ENCODE data around the gene CANX. TPM values are rescaled to one million over a fixed set of nuclear protein-coding genes. Genes with fewer than 3 reads are reported as not detected.

Gene CANX
- polyA plus RNA-seq, 1 donor, result 212 TPM

GRCh38 chr5:179753971-179754370 lies 55.2 kb downstream of the CANX start:
- no peak for DNase-seq

GRCh38 chr5:179755022-179755421 lies 56.3 kb downstream of the CANX start:
- no peak for DNase-seq

GRCh38 chr5:179758955-179759354 lies 60.2 kb downstream of the CANX start:
- no peak for DNase-seq

GRCh38 chr5:179759581-179760551 lies 61.1 kb downstream of the CANX start:
- no peak for DNase-seq

- DNase-seq, result no peak
Observed at GRCh38 chr5:179762079-179762780, 63.5 kb downstream of the CANX start.

- DNase-seq, result no peak
Observed at GRCh38 chr5:179762781-179763176, 64.0 kb downstream of the CANX start.

- peak; percentile 68 for DNase-seq
Observed at GRCh38 chr5:179763215-179763945, 64.6 kb downstream of the CANX start.

GRCh38 chr5:179764056-179764455 lies 65.3 kb downstream of the CANX start:
- no peak for DNase-seq

GRCh38 chr5:179765400-179765799 lies 66.6 kb downstream of the CANX start:
- no peak for DNase-seq

- no peak for DNase-seq
Observed at GRCh38 chr5:179766021-179766725, 67.4 kb downstream of the CANX start.

GRCh38 chr5:179766726-179767455 lies 68.1 kb downstream of the CANX start:
- DNase-seq, result no peak

GRCh38 chr5:179767496-179768100 lies 68.8 kb downstream of the CANX start:
- DNase-seq, result no peak

- no peak for DNase-seq
Observed at GRCh38 chr5:179768326-179769085, 69.7 kb downstream of the CANX start.

GRCh38 chr5:179769271-179769670 lies 70.5 kb downstream of the CANX start:
- no peak for DNase-seq

GRCh38 chr5:179769796-179770195 lies 71.0 kb downstream of the CANX start:
- no peak for DNase-seq

- no peak for DNase-seq
Observed at GRCh38 chr5:179771311-179771895, 72.6 kb downstream of the CANX start.

GRCh38 chr5:179772351-179772750 lies 73.6 kb downstream of the CANX start:
- DNase-seq, result no peak

GRCh38 chr5:179773686-179774040 lies 74.9 kb downstream of the CANX start:
- DNase-seq, result no peak

- no peak for DNase-seq
Observed at GRCh38 chr5:179774442-179774841, 75.7 kb downstream of the CANX start.

GRCh38 chr5:179776411-179776938 lies 77.7 kb downstream of the CANX start:
- no peak for DNase-seq
